ENCODE results near the gene ITPK1. TPM values are rescaled to one million over a fixed set of nuclear protein-coding genes. Genes with fewer than 3 reads are reported as not detected.

The ITPK1 gene
- polyA plus RNA-seq, 12 donors: 12.7 to 49.1 (median 17.5) TPM; not detected in 1

DNA sequence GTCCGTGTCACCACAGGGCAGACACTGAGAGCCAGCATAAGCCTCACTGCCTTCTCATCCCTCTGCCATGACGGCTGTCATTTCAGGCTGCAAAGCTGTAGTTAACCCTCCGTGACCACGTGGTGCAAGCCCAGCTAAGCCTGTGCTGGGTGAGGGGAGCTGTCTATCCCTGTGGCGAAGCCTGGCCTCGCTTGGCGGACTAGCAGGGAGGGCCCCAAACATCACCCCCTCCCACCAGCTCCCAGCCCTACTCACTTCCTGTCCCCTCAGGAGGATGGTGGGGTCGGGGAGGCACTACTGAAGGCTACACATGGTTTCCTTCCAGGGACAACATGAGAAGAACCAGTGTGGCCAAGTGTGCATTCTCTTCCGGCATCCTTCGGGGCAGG, 104.6 kb downstream of the ITPK1 start:
- DNase-seq: no peak

DNA sequence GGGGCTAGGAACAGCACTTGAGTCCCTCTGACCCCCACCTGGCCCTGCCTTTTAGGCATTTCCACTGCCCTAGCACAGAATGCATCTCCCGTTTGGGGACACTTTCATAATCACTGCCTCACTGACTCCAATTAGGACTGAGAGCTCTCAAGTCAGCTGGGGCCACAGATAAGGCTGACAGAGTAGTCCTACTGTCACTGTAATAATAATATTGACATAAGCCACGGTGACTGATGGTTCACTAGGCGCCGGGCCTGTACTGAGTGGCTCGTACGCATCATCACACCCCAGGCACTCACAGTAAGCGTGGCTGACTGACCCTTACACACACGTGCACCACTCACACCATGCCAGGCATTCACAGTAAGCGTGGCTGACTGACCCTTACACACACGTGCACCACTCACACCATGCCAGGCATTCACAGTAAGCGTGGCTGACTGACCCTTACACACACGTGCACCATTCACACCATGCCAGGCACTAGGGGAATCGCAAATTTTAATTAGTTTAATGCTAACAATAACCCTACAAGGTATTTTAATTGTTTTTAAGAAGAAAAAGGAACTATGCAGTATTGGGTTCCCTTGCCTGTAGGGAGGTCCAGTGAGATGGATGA, 105.1 kb downstream of the ITPK1 start:
- no peak for DNase-seq

DNA sequence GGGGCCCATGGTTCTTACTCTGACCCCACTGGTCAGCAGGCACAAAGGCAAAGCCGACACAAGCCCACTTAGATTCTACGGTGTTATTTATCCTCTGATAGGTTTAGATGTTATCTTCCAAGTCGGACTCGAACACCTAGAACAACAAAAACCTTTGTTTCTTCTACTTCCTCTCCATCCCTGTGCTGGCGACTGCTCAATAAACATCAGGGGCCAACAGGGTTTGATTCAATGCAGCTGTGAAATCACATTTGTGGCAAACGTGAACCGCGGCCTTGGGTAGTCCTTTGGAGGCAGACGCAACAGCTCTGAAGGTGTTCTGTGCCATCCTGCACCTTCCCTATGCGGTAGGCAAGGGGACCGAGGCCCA, 105.6 kb downstream of the ITPK1 start:
- no peak for DNase-seq

DNA sequence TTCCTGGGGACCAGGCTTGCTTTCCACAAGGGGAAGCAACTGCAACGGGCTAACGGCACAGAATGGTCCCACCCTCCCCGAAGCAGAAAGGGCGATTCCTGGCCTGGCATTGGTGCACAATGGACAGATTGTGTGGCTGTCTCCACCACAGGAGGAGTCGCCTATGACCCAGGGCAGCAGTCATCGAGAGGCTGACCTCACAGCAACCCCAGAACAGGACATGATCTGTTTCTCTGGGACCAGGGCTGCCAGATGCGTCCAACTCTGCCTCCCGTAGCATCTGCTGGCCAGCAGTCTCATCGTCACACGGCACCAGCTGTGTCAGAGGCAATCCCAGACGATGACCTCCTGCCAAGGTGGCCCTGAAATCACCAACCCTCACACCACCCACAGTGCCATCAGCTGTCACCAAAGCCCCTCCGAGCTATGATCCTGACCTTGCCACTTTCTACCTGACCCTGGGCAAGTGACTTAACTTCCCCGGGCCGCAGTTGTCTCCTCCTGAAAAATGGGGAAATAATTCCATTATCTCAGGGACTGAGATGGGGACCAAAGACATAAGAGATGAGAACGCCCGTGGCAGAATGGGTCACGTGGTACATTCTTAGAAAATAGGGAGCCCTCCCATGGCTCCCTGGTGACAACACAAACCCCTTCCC, 106.1 kb downstream of the ITPK1 start:
- DNase-seq: no peak

GRCh38 chr14:93008381-93008780, 107.3 kb downstream of the ITPK1 start:
- no peak for DNase-seq

DNA sequence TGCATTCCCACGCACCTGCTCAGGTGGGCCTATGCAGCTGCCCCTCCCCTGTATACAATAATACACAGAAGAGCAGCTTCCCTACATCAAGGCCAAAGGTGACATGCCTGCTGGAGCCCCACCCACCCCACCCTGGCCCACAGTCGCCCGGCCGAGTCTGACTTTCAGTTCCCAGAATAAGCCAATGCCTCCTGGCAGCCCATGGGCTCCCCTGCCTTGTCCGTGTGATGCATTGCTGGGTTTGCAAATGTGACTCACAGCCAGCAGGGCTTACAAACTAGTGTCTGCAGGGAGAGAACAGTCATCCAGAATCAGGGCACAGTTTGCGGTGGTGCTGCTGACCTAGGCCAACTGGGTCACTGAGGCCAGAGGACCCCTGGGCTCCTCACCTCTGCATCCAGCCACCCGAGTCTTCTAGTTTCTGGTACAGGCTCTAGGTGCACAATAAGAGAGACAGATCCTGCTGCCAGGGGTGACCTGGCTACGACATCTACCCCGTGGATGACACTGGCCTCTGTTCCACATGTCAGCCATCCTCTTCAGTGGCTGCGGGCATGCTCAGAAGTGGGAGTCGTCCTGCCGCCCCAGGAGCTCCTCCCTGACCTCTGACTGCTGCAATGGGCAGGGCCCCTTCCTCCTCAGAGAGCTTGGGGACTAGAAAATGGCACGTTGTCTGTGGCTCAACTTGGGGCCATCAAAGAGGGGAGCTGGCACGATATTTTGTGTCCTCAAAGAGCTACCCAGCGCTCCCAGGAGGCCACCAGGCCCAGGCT, 108.3 kb downstream of the ITPK1 start:
- no peak for DNase-seq

DNA sequence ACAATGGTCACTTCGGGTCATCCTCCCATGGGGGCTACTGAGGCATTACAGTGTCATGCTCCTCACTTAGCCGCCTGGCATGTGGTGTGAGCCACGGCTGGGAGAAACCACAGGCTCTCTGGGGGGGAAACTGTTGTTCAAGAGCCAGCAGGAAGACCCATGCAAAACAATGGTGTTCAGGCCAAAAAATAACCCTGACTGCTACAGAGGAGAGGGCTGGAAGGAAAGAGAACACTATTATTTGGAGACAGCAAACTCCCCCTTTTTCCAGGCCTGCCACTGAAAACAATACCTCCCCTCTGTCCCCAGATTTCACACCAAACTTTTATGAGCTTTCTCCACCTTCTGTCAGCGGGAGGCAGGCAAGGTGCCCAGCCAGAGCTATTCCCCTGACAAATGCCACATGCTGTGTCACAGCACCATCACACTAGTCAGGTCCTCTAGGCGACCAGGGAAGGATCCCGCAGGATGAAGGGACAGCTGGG, 109.1 kb downstream of the ITPK1 start:
- no peak for DNase-seq

DNA sequence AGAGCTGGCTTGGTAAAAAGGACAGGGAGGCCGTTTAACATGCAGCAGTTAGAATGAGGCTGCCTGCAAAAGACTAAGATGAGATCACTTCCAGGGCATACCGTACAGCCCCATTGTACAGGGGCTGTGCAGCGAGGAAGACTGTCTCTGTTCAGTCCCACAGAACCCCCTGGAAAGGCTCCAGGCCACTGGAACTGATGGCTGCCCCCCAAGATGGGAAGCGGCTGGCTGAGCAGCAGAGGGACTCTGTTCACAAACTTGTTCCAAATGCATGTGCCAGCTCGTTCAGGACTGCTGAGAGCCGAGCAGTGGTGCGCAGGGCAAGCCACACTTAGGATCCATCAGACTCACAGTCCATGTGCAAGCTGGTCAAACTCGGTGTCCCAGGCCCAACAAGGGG, 109.9 kb downstream of the ITPK1 start:
- DNase-seq: no peak

- no peak for DNase-seq
These were observed 110.5 kb downstream of the ITPK1 start for GRCh38 chr14:93005135-93005813.

DNA sequence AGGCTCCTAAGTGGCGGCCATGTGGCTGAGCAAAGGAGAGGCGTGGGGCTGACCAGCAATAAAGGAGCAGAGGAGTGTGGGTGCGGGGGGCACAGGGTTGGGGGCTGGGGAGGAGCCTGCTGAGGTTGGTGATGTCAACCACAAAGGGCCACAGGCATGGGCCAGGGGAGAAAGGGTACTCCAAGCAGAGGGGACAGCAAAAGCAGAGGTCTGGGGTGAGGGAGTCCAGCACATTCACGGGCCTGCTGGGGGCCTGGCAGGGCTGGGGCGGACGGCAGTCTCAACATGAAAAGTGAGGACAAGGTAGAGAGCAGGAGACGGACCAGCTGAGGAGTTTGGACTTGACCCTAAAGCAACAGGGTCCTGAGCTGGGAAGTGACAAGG, 111.0 kb downstream of the ITPK1 start:
- DNase-seq: no peak

GRCh38 chr14:93003945-93004698, 111.6 kb downstream of the ITPK1 start:
- no peak for DNase-seq

DNA sequence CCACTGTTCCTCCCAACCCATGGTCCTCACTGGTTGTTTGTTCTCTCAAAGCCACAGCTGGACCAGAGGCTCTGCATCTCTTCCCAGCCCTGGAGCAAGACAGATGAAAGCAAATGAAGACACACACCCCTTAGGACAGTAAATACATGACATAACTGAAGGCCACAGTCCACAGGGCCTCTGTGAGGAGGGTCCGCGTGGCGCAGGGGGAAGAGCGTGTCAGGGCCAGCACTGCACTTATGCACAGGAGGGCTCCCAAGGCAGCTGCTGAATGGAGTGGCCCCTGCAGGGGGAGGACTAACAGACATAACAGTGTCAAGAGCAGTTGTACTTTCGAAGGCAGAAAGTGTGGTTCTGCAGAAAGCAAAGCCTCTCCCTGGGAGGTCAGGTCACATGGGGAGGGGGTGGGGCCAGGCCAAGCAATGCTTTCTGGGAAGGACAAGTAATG, 112.8 kb downstream of the ITPK1 start:
- no peak for DNase-seq

DNA sequence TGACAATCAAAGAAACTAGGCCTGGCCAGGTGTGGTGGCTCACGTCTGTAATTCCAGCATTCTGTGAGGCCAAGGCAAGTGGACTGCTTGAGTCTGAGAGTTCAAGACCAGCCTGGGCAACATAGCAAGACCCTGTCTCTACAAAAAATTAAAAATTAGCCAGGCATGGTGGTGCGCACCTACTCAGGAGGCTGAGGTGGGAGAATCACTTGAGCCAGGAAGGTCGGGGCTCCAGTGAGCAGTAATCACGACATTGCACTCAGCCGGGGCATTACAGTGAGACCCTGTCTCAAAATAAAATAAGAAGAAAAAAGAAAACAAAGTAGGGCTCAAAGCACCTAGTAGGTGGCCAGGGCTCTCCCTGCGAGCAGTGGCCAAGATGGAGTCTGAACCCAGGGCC, 113.7 kb downstream of the ITPK1 start:
- DNase-seq: no peak

GRCh38 chr14:92998946-92999345, 116.8 kb downstream of the ITPK1 start:
- no peak for DNase-seq

- no peak for DNase-seq
These were observed 118.2 kb downstream of the ITPK1 start for GRCh38 chr14:92997343-92998061.

DNA sequence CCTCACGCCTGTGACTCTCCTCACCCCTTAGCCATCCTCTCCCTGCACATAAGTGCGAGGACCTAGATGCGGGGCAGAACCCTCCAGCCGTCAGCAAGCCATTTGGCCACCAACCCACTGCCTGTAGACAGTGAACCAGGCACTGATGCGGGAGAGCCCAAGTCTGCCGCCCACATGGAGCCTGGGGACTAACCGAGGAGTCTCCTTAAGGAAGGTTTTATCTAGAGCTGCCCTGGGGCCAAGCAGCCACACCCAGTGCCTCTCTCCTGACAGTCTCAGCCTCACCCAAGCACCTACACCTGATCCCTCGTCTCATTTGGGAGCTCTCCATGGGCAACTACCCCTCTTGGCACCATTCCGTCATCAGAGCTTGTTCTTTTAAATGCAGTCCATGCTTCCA, 120.1 kb downstream of the ITPK1 start:
- no peak for DNase-seq

DNA sequence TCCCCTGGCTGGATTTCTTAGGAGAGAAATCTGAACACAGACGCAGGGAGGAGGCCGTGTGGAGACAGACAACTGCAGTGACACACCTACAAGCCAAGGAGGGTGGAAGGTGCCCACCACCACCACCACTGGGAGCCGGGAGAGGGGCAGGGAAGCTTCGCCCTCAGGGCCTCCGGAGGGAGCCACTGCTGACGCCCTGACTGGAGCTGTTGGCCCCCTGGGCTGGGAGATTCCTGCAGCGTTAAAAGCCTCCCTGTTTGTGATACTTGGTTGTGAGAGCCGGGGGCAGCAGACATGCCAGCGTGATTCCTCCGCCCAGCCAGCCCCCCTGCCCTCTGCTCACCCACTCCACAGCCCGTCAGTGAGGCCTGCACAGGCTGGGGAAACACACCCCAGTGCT, 120.8 kb downstream of the ITPK1 start:
- DNase-seq: no peak

DNA sequence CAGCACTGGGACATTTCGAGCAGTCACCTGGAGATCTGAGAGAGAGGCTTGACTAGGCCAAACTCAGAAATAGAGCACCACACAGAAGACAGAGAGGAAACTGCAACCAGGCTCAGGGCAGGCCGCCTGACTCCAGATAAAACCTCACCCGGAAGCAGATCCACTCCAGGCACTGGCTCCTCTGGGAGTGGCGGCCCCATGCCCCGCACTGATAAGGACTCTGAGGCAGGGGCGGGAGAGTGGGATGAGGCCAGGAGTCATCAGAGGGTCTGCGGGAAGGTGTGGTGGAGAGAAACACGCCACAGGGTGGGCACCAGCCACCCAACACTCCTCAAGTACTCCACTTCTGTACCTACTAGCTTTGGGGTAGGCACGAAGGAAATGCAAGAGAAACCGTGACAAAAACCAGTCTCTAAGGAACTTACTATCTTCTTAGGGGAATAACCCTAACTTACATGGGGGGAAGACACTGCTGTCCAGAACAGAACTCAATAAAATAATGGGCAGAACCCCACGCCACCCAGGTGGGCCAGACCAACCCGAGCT, 121.5 kb downstream of the ITPK1 start:
- no peak for DNase-seq

DNA sequence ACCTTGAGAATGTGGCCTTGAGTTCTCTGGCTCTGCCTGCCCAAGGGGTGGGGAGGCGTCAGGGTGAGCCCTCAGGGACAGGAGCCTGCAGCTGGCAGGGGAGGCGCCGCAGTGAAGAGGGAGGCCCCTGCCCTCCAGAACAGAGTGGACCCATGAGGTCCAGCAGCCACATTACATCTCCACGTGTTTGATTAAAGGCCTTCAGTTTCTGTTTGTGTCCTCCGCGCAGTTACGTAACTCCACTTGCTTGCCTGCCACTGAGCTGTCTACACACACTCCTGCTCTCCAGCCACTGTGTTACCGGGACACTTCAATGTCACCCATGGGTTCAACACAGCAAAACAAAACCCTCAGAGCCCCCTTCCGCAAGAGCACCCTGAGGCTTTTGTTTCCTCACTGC, 122.4 kb downstream of the ITPK1 start:
- DNase-seq: no peak

DNA sequence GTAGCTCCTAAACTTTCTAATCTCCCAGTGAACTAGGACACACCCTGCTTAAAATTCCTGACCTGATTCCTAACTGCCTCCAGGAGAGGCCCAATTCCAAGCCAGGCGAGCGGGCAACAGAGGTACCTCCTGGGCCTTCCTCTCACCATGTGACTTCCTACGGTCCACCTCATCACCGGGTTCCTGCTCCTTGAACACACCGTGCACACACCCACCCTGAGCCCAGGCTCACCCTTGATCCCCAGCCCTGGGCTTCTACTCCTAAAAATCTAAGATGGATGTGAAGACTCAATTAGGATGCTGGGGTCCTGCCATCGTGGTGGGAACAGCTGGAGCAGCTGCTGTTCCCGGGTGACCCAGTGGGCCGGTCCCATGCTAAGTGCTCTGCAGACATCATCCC, 124.2 kb downstream of the ITPK1 start:
- DNase-seq: no peak
